Activated T-helper 1 cell treated with anti-CD3 and anti-CD28 coated beads, Interleukin-12 subunit alpha, Interleukin-12 subunit beta, Interleukin-2, Interleukin-4 antibody, amounts not matched to agents 30 ng/mL and 10 ng/mL and 1 ng/mL, durations not matched to agents 14 hours and 24 hours and 36 hours (primary cell): Measurements from ENCODE around the gene CACNB4. TPM values are rescaled to one million over a fixed set of nuclear protein-coding genes. Genes with fewer than 3 reads are reported as not detected.
"Not testable (repeated sequence)": the region's sequence is repeated elsewhere in the genome, so short reads cannot be mapped to it uniquely, and the experiment has no call there.

Experiments used
- DNase-seq: peaks from one replicate; pipeline ENCODE4 v3.0.0; 2021; ENCODE audit warnings: low spot score
- H3K27ac Mint-ChIP-seq: one replicate; pipeline ENCODE4 v1.8.0; 2021; ENCODE audit warnings: mild to moderate bottlenecking, mixed read lengths
- H3K27me3 Mint-ChIP-seq: one replicate; pipeline ENCODE4 v1.8.0; 2022; ENCODE audit warnings: mild to moderate bottlenecking, moderate library complexity, mixed read lengths; ENCODE audit not compliant: insufficient read depth
- H3K36me3 Mint-ChIP-seq: one replicate; pipeline ENCODE4 v1.8.0; 2021; ENCODE audit warnings: low read depth, mixed read lengths
- H3K4me1 Mint-ChIP-seq: one replicate; pipeline ENCODE4 v1.8.0; 2021; ENCODE audit warnings: low read depth, mixed read lengths
- H3K4me3 Mint-ChIP-seq: one replicate; pipeline ENCODE4 v1.8.0; 2021; ENCODE audit warnings: mild to moderate bottlenecking, moderate library complexity, mixed read lengths
- H3K9me3 Mint-ChIP-seq: one replicate; pipeline ENCODE4 v1.8.0; 2021; ENCODE audit warnings: mixed read lengths
- intact Hi-C: fragments of 100-400 bp; cut with micrococcal nuclease; formaldehyde crosslinking; loops from one replicate; pipeline ENCODE4 v1.15.1; 2024
- total RNA-seq: library from RNA; stranded (reverse); gene quantifications from 2 replicates; pipeline ENCODE4 v1.2.3, GENCODE V29; 2022

CACNB4 gene
- total RNA-seq, 1 donor from 2014 or later: 0.83 TPM

DNA sequence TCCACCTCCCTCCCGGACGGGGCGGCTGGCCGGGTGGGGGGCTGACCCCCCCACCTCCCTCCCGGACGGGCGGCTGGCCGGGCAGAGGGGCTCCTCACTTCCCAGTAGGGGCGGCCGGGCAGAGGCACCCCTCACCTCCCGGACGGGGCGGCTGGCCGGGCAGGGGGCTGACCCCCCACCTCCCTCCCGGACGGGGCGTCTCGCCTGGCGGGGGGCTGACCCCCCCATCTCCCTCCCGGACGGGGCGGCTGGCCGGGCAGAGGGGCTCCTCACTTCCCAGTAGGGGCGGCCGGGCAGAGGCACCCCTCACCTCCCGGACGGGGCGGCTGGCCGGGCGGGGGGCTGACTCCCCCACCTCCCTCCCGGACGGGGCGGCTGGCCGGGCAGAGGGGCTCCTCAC, 223.2 kb downstream of the CACNB4 start:
- H3K27me3 Mint-ChIP-seq, intact Hi-C loops, DNase-seq, H3K27ac Mint-ChIP-seq, H3K36me3 Mint-ChIP-seq, H3K4me3 Mint-ChIP-seq, H3K9me3 Mint-ChIP-seq, H3K4me1 Mint-ChIP-seq: not testable (repeated sequence)

- Mint-ChIP-seq H3K27ac (no peak overlapping the region), H3K4me3 (no peak overlapping the region), H3K27me3 (no peaks in the 10 kb centered on the region), H3K4me1 (no peaks in the 10 kb centered on the region), H3K36me3 (no peaks in the 10 kb centered on the region), H3K9me3 (no peaks in the 10 kb centered on the region)
- intact Hi-C loops: no loop called here
- no peak for DNase-seq
Measured at GRCh38 chr2:151872463-151872862, 226.4 kb downstream of the CACNB4 start.

GRCh38 chr2:151869291-151869690, 229.6 kb downstream of the CACNB4 start:
- H3K27me3 Mint-ChIP-seq: peaks cover 7% of the 10 kb centered on the region
- DNase-seq: no peak
- H3K4me3 Mint-ChIP-seq: no peak overlapping the region
- H3K27ac Mint-ChIP-seq: no peak overlapping the region
- H3K9me3 Mint-ChIP-seq: no peaks in the 10 kb centered on the region
- no peaks in the 10 kb centered on the region for H3K36me3 Mint-ChIP-seq
- H3K4me1 Mint-ChIP-seq: no peaks in the 10 kb centered on the region
- intact Hi-C loops: no loop called here

DNA sequence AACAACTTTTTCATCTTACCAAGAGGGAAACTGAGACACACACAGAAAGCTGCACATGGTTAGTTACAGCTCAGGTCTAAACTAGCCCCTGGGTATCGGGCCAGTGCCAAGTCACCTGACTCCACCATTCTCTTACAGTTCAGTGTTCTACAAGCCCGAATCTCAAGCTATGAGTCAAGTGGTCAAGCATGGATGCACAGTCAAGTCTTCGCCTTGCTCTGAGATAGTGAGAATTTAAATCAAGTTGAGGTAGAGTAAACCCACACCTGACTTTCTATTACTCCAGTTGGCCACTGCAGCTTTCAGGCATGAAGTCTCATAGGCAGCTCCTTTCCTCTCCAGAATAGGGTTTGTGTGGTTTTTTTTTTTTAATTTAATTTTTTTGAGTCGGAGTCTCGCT, 236.1 kb downstream of the CACNB4 start:
- Mint-ChIP-seq H3K4me1 (no peaks in the 10 kb centered on the region), H3K27me3 (peaks cover 9% of the 10 kb centered on the region), H3K27ac (no peak overlapping the region), H3K4me3 (no peak overlapping the region), H3K36me3 (no peaks in the 10 kb centered on the region), H3K9me3 (no peaks in the 10 kb centered on the region)
- no peak for DNase-seq
- intact Hi-C loops: no loop called here

DNA sequence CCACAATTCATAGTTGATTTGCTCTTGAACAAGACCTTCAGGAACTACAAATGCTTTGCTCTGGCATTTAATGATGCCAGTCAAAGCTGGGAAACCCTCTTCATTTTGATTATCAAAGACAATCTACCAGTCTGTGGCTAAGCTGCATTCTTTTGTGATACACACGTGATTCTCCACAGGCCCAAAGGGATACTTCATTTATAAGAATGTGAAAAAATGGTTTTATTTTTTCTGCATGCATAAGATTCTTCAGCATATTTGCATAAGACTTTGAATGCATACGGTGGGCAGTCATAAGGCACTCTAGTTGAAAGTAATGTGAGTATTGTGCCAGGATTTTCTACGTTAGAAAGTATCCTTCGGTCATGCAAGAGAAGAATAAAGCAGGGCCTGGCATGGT, 237.7 kb downstream of the CACNB4 start:
- no peaks in the 10 kb centered on the region for H3K36me3 Mint-ChIP-seq
- H3K27me3 Mint-ChIP-seq: peaks cover 3% of the 10 kb centered on the region
- DNase-seq: no peak
- no peaks in the 10 kb centered on the region for H3K9me3 Mint-ChIP-seq
- no peaks in the 10 kb centered on the region for H3K4me1 Mint-ChIP-seq
- intact Hi-C loops: no loop called here
- no peak overlapping the region for H3K4me3 Mint-ChIP-seq
- H3K27ac Mint-ChIP-seq: no peak overlapping the region

- no peak overlapping the region for H3K4me3 Mint-ChIP-seq
- no peak overlapping the region for H3K27ac Mint-ChIP-seq
- no peak for DNase-seq
- H3K4me1 Mint-ChIP-seq: no peaks in the 10 kb centered on the region
- H3K36me3 Mint-ChIP-seq: no peaks in the 10 kb centered on the region
- peaks cover 3% of the 10 kb centered on the region for H3K27me3 Mint-ChIP-seq
- H3K9me3 Mint-ChIP-seq: no peaks in the 10 kb centered on the region
- intact Hi-C loops: no loop called here
Measured at GRCh38 chr2:151860613-151861146, 238.2 kb downstream of the CACNB4 start.

- H3K27ac Mint-ChIP-seq: no peak overlapping the region
- H3K27me3 Mint-ChIP-seq: peaks cover 3% of the 10 kb centered on the region
- H3K36me3 Mint-ChIP-seq: no peaks in the 10 kb centered on the region
- H3K4me3 Mint-ChIP-seq: no peak overlapping the region
- DNase-seq: no peak
- H3K9me3 Mint-ChIP-seq: no peaks in the 10 kb centered on the region
- no peaks in the 10 kb centered on the region for H3K4me1 Mint-ChIP-seq
- intact Hi-C loops: no loop called here
Measured at GRCh38 chr2:151860210-151860609, 238.6 kb downstream of the CACNB4 start.

GRCh38 chr2:151857650-151858049, 241.2 kb downstream of the CACNB4 start:
- intact Hi-C loops: no loop called here
- Mint-ChIP-seq H3K36me3 (no peaks in the 10 kb centered on the region), H3K9me3 (no peaks in the 10 kb centered on the region), H3K4me3 (no peak overlapping the region), H3K27ac (no peak overlapping the region), H3K27me3 (peaks cover 5% of the 10 kb centered on the region), H3K4me1 (no peaks in the 10 kb centered on the region)
- DNase-seq: no peak

DNA sequence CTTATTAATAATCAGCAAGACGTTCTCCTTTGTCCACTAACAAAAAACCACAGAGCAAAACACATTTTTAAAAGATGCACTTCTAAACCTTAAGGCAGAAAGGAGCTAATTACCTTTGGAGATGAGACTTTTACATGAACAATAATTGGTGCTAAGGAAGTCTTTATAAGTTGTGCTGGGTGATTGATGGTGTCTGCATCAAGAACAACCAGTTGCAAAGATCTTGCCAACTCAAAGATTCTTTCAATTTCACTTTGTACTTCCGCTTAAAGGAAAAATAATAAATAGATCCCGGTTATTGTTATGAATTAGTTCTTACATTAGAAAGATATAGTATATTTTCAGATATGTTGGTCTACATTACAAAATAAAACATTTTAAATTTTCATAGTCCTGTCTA, 243.7 kb downstream of the CACNB4 start:
- Mint-ChIP-seq H3K36me3 (no peaks in the 10 kb centered on the region), H3K27ac (no peak overlapping the region), H3K4me3 (no peak overlapping the region), H3K9me3 (no peaks in the 10 kb centered on the region), H3K27me3 (peaks cover 7% of the 10 kb centered on the region), H3K4me1 (no peaks in the 10 kb centered on the region)
- intact Hi-C loops: no loop called here
- DNase-seq: no peak

GRCh38 chr2:151853070-151853758, 245.6 kb downstream of the CACNB4 start:
- no peaks in the 10 kb centered on the region for H3K9me3 Mint-ChIP-seq
- H3K4me1 Mint-ChIP-seq: no peaks in the 10 kb centered on the region
- peaks cover 6% of the 10 kb centered on the region for H3K27me3 Mint-ChIP-seq
- H3K4me3 Mint-ChIP-seq: no peak overlapping the region
- no peaks in the 10 kb centered on the region for H3K36me3 Mint-ChIP-seq
- intact Hi-C loops: no loop called here
- DNase-seq: no peak
- H3K27ac Mint-ChIP-seq: no peak overlapping the region

GRCh38 chr2:151852260-151853069, 246.4 kb downstream of the CACNB4 start:
- intact Hi-C loops: no loop called here
- Mint-ChIP-seq H3K4me3 (no peak overlapping the region), H3K27ac (no peak overlapping the region), H3K36me3 (no peaks in the 10 kb centered on the region), H3K9me3 (no peaks in the 10 kb centered on the region), H3K4me1 (no peaks in the 10 kb centered on the region), H3K27me3 (peaks cover 6% of the 10 kb centered on the region)
- DNase-seq: no peak

GRCh38 chr2:151851761-151852160, 247.1 kb downstream of the CACNB4 start:
- Mint-ChIP-seq H3K27ac (no peak overlapping the region), H3K4me1 (no peaks in the 10 kb centered on the region), H3K4me3 (no peak overlapping the region), H3K9me3 (no peaks in the 10 kb centered on the region), H3K36me3 (no peaks in the 10 kb centered on the region), H3K27me3 (peaks cover 6% of the 10 kb centered on the region)
- intact Hi-C loops: no loop called here
- no peak for DNase-seq

- no peak overlapping the region for H3K27ac Mint-ChIP-seq
- no peaks in the 10 kb centered on the region for H3K4me1 Mint-ChIP-seq
- intact Hi-C loops: no loop called here
- peaks cover 6% of the 10 kb centered on the region for H3K27me3 Mint-ChIP-seq
- DNase-seq: no peak
- H3K4me3 Mint-ChIP-seq: no peak overlapping the region
- H3K36me3 Mint-ChIP-seq: no peaks in the 10 kb centered on the region
- H3K9me3 Mint-ChIP-seq: no peaks in the 10 kb centered on the region
Measured at GRCh38 chr2:151849413-151850010, 249.3 kb downstream of the CACNB4 start.
